NCI-H1092 treated with DMSO at 0.1 percent for 48 hours (cell line): ENCODE results near the gene ZNF784.
"Not testable (repeated sequence)": the region's sequence is repeated elsewhere in the genome, so short reads cannot be mapped to it uniquely, and the experiment has no call there.

Experiments
- DNase-seq: peaks from one replicate; lab custom pipeline; 2025; lab: John Stamatoyannopoulos, UW

ZNF784 gene

DNA sequence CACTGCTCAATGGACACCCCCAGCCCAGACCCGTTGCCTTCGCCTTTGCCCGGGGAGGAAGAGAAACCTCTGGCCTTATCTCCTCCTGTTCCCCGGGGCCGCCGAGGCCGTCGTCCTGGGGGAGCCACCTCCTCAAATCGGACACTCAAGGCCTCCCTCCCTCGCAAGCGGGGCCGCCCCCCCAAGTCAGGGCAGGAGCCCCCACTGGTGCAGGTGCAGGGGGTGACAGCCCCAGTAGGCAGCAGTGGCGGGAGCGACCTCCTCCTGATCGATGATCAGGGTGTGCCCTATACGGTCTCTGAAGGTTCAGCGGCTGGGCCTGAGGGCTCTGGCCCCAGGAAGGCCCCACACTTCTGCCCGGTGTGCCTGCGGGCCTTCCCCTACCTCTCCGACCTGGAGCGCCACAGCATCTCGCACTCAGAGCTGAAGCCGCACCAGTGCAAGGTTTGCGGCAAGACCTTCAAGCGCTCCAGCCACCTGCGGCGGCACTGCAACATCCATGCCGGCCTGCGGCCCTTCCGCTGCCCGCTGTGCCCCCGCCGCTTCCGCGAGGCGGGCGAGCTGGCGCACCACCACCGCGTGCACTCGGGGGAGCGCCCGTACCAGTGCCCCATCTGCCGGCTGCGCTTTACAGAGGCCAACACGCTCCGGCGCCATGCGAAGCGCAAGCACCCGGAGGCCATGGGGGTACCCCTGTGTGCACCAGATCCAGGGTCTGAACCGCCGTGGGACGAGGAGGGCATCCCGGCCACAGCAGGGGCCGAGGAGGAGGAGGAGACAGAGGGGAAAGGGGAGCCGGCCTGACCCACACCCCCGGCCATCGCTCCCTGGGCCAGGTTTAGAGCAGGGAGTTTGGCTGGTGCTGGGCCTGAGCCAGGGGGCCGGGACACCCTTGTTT is 22.0 kb downstream of the ZNF784 start:
- DNase-seq, result no peak

DNA sequence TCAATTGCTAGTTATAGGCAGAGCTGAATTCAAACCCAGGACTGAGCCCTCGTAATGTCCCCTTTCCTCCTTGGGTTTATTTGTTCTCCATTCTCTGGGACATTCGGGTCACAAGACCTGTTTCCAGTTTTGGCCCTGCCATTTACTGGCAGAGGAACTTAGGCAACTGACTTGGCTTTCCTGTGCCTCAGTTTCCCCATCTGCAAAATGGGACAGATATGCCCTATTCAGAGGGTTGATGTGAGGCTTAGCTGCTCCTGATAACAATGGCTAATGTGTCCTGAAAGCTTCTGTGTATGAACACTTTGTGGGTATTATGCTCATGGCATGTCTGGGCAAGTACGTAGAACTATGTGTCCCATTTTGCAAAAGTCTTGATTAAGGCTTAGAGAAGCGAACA is 23.3 kb downstream of the ZNF784 start:
- DNase-seq, result no peak

DNA sequence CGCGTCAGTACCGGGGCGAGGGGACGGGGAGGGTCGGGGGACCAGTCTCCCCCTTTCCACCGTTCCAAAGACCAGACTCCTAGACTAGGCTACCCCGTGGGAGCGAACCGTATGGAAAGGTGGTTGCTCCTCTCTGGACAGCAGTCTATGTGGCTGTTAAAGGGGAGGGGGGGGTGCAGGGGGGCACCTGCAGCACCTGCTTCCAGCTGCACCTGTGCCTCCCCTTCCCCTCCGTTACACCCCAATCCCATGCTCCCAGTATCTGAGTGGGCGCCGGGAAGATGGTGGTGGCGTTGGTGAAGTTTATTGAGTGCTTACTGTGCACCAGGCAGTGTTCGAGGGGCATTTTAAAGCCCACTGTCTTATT is 23.7 kb downstream of the ZNF784 start:
- no peak for DNase-seq

DNA sequence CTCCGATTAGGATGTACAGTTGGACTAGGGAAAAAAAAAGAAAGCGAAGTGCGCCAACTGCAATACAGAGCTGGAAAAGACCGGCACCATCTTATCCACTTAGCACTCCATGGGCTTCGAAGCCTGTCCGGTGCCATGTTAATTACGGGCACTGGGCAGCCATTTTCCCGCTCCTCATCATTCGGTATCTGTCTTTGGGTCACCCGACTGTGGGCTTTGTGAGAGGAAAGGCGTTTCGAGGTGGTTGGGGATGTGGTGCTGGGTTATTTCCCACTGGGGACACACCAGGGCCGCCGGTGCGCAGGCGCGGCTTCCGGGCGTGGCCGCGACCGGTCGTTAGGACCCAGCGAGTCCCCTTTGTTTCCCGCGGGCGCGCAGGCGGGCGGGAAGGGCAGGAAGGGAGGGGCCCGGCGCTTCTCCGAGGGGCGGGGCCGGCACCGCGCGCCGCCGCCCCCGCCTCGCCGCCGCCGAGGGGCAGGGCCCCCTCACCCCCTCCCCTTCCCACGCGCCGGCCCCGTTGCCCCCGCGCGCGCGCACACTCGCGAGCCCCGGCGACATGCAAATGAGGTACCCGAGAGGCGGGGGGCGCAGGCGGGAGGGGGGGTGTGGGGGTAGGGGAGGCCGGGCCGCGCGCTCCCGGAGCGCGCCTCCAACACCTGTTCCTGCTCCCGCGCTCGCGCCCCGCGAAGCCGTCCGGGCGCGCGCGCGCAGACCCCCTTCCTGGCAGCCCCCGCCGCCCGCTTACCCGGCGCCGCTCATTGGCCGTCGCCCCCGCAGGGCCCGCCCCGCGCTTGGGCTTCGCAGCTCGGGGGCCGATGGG is 24.3 kb downstream of the ZNF784 start, which contains the start of gene ZNF524:
Gene ZNF524 (plus strand): TSS at position 447 of the 820 bp plus-strand sequence. CDS start 1,825 bp downstream, outside the sequence.
- DNase-seq, result peak; percentile 97

DNA sequence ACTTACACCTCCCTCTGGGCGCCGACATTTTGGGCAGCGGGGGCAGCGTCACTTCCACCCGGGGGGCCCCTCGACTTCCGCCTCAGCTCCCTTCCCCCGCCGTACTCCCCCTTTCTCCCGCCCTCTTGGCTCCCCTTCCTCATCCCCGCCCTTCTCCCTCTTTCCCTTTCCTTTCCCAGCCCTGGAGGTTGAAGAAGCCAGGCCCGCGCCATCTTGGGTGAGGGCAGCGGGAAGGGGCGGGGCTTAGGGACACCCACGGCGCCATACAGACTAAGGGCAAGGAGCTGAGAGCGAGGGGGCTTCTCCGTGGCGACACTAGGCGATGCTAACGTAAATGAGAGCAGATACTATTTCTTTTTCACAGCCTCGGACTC is 24.9 kb downstream of the ZNF784 start, which contains the start of gene FIZ1:
Gene FIZ1 (minus strand): TSS at position 50 of the 374 bp plus-strand sequence. CDS start 1,652 bp downstream, outside the sequence.
- DNase-seq, result peak; percentile 97

DNA sequence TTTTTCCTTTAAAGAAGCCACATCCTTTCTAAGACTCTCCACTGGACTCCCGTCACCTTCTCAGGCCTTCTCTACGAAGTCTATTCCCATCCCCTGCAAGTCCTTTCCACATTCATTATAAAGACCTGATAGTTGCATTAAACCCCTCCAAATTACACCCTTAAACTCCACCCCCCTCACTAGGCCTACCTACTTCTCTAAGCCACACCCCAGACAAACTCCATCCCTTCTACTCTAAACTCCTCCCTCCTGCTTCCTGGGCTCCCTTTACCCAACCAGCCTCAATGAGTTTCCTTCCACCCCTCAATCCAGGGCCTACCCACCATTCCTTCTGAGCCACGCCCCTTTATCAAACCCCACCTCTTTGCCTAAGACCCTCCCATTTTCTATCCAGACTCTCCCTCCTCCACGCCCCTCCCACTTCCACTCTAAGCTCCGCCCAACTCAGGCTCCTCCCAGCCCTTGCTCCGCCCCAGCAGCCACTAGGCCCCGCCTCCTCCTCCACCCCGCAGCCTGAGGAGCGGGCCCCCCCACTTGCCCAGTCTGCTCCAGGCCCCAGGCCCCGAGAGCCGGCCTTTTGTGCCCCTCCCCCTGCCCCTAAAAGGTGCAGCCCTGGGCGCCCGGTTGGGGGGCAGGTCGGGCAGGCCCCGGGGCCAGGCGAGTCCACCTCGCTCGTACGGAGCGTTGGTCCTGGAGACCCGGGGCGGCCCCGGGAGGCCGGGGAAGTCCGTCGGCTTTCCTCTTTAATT is 25.5 kb downstream of the ZNF784 start:
- DNase-seq, result peak; percentile 85

DNA sequence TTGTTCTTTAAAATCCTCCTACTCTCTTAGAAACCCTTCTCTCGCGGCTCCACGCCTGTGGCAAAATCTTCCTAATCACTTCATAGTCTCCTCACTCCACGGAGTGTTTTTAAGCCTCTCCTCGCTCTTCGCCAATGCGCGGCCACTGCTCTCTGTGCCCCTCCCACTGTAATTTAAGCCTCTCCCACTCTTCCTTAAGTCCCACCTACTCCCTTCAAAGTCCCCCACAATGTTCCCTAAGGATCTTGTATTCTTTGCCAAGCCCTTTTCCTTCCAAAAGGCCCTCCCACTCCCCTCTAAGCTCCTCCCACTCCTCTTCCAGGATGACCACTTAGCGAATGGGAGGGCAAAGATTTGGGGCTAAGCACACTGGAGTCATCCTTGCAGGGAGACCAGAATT is 26.3 kb downstream of the ZNF784 start:
- DNase-seq, result no peak

DNA sequence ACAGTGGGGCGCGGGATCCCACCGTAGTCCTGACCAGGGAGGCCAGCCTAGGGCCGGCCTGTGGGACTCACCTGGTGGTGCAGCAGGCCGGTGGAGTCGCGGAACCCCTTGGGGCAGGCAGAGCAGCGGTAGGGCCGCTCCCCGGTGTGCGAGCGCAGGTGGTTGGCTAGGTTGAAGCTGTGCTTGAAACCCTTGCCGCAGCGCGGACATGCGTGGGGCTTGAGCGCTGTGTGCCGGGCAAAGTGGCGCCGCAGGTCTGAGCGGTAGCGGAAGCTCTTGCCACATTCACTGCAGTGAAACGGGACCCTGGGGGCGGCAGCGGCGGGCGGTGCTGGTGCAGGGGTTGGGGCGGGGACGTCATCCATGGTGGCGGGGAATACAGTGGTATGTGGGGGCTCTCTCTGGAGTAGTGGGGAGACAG is 26.9 kb downstream of the ZNF784 start:
- no peak for DNase-seq

DNA sequence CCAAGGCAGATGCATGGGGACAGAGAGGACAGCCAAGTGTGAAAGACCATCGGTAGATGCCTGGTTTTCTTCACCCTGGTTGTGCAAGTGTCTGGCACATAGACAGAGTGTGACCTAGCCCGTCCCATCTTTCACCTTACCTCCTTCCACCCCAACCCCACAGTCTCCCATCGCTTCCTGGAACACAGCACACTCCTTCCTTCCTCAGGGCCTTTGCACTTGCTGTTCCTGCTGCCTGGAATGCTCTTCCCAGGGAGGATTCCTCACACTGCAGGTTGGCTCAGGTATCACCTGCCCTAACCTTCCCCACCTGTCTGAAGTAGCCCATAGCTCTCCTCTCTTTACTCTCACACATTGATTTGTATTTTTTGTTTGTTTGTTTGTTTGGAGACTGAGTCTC is 28.1 kb downstream of the ZNF784 start:
- no peak for DNase-seq

DNA sequence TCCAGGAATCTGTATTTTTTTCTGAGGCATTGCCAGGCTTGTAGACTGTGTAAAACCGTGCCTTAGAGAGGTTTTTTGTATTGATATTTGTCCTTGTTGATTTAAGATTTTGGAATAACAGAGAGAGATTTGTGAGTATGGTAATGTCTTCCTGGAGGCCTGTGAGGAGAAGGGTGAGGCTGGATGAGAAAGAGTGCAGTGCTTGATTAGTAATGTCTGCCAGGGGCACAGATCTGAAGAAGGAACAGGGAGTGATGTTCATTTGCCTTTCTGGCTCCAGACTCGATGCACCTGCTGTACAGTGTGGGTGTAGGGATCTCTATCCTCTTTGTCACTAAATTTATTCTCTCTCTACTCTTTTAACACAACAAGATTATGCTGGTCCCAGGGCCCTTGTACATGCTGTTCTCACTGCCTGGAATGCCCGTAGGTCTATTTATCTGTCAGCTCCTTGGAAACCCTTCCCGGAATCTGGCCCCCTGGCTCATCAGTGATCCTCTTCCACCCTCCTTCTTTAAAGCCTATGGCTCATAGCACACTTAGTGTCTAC is 29.3 kb downstream of the ZNF784 start:
- no peak for DNase-seq

DNA sequence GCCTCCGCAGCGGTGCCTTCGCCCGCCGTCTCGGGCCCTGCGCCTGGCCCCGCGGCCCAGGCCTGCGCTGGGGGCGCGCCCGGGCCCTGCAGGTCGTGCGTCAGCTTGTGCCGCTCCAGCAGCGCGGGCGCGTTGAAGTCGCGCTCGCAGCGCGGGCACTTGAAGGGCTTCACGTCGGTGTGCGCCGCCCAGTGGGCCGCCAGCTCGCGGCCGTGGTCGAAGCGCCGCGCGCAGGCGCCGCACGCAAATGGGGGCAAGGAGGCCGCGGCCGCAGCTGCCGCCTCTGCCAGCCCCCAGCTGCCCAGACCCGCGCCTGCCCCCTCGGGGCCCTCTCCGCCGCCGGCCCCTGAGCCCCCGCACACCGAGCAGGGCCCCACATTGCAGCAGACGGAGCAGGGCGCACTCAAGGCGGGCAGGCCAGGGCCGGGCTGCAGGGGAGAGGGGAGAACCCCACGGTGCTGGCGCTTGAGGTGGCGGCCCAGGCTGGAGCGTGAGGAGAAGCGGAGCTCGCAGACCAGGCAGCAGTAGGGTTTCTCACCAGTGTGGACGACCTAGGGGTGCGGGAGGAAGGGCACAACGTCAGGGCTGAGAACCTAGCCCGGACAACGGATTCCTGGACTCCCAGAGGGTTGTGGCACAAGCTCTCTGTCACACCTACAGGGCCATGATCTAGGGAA is 31.1 kb downstream of the ZNF784 start:
- DNase-seq, result no peak

DNA sequence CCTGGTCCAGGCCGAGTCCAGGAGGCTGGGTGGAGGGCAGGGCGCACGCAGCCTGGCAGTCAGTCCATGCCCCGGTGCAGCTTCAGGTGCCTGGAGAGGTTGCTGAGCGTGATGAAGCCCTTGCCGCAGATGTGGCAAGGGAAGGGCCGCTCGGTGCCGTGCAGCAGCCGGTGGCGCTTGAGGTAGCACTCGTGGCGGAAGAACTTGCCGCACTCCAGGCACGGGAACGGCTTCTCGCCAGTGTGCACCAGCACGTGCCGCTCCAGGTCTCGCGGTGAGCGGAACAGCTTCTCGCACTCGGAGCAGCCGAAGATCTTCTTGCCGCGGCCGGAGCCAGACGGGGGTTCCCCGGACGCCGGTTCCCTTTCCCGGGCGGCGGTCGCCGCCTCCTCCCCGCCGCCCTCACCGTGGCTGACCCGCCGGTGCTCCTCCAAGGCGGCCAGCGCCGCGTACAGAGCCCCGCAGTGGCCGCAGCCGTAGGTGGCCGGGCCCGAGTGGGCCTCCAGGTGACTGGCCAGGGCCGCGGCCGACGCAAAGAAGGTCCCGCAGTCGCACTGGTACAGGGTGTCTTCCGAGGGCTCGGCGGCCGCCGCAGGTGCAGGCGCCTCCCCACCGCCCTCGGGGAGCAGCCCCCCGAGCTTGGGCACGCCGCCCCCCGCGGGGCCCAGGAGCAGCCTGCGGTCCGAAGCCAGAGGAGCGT is 31.8 kb downstream of the ZNF784 start:
- DNase-seq, result no peak

DNA sequence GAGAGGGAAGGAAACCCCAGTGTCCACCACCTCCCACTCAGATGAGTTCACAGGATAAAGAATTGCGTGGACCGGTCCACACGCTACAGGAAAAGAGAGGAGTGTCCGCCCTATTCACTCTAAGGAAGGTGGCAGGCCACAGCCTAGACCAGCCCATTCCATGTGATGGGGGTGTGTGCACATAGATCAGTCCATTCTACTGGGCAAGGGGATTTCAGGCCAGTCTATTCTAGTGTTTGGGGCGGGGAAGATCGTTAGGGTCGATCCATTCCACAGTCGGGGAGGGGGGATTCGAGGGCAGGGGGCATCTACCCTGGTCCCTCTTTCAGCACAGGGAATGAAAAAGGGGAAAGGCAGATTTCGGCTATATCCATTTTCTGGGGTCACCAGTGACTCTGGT is 32.8 kb downstream of the ZNF784 start:
- no peak for DNase-seq

DNA sequence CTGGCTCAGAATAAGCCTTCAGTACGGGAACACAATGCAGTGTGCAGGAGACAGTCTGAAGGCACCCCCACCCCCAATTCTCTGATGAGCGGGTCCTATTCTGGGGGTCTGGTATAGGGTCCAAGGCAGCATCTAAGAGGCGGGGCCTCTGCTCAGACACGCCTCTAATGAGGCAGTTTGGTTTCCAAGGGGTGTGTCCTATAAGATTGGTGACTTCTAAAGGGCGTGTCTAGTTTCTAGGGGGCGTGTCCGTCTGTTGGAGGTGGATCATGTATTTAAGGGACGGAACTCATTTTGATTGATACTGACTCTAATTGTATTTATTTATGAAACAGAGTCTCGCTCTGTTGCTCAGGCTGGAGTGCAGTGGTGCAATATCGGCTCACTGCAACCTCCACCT is 33.7 kb downstream of the ZNF784 start:
- DNase-seq, result no peak

DNA sequence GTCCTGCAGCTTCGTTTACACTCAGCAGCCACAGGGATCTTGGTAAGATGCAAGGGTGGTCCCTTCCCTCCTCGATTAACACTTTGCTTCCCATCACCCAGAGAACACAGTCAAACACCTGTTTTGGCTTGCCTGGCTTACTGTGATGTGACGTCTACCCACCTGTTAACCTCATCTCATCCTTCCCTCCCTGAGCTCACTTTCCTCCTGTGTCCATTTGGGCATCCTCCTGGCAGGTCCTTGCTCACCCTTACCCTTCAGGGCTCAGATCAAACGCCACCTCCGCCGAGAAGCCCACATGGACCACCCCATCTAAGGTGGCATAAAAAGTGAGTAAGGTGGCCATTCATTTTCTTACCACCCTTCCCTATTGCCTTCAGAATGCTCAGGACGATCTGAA is 34.3 kb downstream of the ZNF784 start:
- DNase-seq, result no peak

DNA sequence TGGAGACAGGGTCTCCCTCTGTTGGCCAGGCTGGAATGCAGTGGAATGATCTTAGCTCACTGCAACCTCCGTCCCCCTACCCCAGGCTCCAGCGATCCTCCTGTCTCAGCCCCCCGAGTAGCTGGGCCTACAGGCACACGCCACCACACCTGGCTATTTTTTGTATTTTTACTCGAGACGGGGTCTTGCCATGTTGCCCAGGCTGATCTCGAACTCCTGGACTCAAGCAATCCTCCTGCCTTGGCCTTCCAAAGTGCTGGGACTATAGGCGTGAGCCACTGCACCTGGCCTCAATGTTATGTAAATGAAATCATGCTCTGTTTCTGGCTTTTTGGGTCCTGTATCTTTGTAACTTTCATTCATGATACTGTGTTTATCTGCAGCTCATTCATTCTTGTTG is 35.6 kb downstream of the ZNF784 start:
- DNase-seq, result no peak

DNA sequence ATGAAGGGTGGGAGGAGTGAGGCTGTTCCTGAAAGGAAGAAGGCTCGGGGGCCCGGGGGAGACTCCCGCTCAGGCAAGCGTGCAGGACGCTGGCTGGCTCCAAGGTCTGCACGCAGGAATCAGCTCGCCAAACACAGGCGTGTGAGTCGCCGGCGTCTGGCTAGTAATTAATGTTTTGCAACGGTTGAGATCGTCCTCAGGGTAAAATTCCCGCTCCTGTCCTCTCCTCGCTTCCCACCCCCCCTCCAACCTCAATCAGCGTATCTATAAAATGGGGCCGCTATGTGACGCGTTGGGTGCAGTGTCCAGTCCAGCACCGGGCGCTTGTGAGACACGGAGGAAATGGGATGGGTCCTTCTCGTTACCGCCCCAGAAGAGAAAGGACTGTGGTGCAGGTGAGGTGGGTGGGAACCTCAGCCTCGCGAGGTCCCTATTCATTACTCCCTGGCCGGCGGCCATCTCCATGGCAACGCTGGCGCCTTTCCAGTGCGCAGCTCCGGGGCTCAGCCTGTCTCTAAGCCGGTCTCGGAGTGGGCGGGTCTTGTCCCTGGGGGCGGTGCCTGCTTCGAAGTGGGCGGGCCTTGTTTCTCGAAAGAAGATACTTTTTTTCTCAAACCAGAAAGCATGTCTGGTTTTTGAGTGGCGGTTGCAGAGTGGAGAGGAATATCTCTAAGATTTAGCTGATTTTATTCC is 37.2 kb downstream of the ZNF784 start:
- DNase-seq, result peak; percentile 89

DNA sequence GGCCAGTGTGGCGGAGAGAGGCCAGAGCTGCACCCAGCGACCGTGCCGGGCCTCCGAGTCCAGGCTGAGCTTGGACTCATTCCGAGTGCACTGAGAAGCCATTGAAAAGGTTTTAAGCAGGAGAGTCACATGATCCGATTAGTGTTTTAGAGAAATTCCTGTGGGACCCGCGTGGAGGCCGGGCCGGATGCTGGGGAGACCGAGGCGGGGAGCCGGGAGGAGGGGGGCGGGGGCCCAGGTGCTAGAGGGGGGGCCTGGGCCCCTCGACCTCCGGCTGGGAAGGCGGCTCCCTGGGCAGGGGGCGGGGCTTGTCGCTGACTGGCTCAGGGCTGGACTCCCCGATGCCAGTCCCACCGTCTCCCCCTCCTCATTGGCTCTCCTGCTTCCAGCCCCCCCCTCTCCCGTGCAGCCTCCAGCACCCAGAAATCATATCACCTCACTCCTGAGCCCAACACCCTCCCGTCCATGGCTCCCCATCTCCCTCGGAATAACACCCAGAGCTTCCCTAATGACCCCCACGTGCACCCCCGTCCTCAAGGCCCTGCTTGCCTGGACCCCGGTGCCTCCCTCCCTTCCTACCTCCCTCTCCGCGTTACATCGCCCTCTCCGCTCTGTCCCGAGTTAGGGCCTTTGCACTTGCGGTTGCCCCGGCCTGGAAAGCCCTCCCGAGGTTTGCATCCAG is 38.6 kb downstream of the ZNF784 start:
- DNase-seq, result peak; percentile 82

DNA sequence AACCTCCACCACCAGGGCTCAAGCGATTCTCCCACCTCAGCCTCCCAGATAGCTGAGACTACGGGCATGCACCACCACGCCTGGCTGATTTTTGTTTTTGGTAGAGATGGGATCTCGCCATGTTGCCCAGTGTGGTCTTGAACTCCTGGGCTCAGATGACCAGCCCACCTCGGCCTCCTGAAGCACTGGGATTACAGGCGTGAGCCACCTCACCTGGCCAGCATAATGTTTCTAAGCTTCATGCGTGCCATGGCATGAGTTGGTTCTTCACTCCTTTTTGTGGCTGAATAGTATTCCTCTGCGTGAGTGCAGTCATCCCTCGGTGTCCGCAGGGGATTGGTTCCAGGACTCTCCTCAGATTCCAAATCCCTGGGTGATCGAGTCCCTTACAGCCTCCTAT is 39.5 kb downstream of the ZNF784 start:
- no peak for DNase-seq

DNA sequence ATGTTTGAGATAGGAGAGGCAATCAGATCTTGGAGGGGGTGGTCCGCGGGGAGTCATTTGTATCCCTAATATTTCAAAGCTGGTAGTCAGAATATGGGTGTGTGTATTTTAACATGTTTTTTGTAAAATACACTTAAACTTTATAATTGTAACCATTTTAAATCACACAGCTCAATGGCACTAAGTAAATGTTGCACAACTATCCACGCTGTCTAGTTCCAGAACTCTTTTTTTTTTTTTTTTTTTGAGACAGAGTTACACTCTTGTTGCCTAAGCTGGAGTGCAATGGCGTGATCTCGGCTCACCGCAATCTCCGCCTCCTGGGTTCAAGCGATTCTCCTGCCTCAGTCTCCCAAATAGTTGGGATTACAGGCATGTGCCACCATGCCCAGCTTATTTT is 40.5 kb downstream of the ZNF784 start:
- not testable (repeated sequence) for DNase-seq
